ENCODE results near the gene TPSG1.
"Not testable (repeated sequence)": the region's sequence is repeated elsewhere in the genome, so short reads cannot be mapped to it uniquely, and the experiment has no call there.

- TF ChIP-seq CTCF, EZH2 (IDR thresholded peaks at IDR 0.05): not testable (repeated sequence)
These were observed 46.8 kb upstream of the TPSG1 start for GRCh38 chr16:1271724-1272413.

Data from neural progenitor cell (in vitro differentiated cells).